Cerebellar cortex (tissue), 1 donor: Measurements from ENCODE around the gene R3HDM2.
"Not testable (repeated sequence)": the region's sequence is repeated elsewhere in the genome, so short reads cannot be mapped to it uniquely, and the experiment has no call there.

Source experiments
- DNase-seq: peaks from one replicate; pipeline ENCODE4 v3.0.0-alpha.2; 2015; ENCODE audit warnings: low spot score

Gene R3HDM2

GRCh38 chr12:57426948-57427347, 3.9 kb downstream of the R3HDM2 start:
- DNase-seq, result not testable (repeated sequence)

- DNase-seq, result no peak
Measured at GRCh38 chr12:57420482-57420881, 10.4 kb downstream of the R3HDM2 start.

- no peak for DNase-seq
Measured at GRCh38 chr12:57419495-57419894, 11.3 kb downstream of the R3HDM2 start.

GRCh38 chr12:57418255-57418654, 12.6 kb downstream of the R3HDM2 start:
- DNase-seq, result no peak

- DNase-seq, result no peak
Measured at GRCh38 chr12:57416039-57416996, 14.5 kb downstream of the R3HDM2 start.

- DNase-seq, result no peak
Measured at GRCh38 chr12:57415088-57415487, 15.8 kb downstream of the R3HDM2 start.

GRCh38 chr12:57414160-57414559, 16.7 kb downstream of the R3HDM2 start:
- DNase-seq, result not testable (repeated sequence)

- no peak for DNase-seq
Measured at GRCh38 chr12:57410534-57410933, 20.3 kb downstream of the R3HDM2 start.

GRCh38 chr12:57404966-57405640, 25.7 kb downstream of the R3HDM2 start:
- DNase-seq, result no peak

- DNase-seq, result not testable (repeated sequence)
Measured at GRCh38 chr12:57402156-57402555, 28.7 kb downstream of the R3HDM2 start.

- DNase-seq, result peak; percentile 16
Measured at GRCh38 chr12:57401165-57401564, 29.7 kb downstream of the R3HDM2 start.

GRCh38 chr12:57399718-57400463, 31.0 kb downstream of the R3HDM2 start:
- not testable (repeated sequence) for DNase-seq

- no peak for DNase-seq
Measured at GRCh38 chr12:57397441-57397840, 33.4 kb downstream of the R3HDM2 start.

- no peak for DNase-seq
Measured at GRCh38 chr12:57395121-57395520, 35.7 kb downstream of the R3HDM2 start.

GRCh38 chr12:57390174-57390573, 40.7 kb downstream of the R3HDM2 start:
- no peak for DNase-seq

GRCh38 chr12:57389033-57389432, 41.8 kb downstream of the R3HDM2 start:
- no peak for DNase-seq

GRCh38 chr12:57388425-57388824, 42.4 kb downstream of the R3HDM2 start:
- no peak for DNase-seq

- no peak for DNase-seq
Measured at GRCh38 chr12:57386187-57386720, 44.6 kb downstream of the R3HDM2 start.

GRCh38 chr12:57385586-57385985, 45.3 kb downstream of the R3HDM2 start:
- DNase-seq, result no peak

GRCh38 chr12:57384478-57384877, 46.4 kb downstream of the R3HDM2 start:
- DNase-seq, result no peak

GRCh38 chr12:57381693-57382220, 49.1 kb downstream of the R3HDM2 start:
- no peak for DNase-seq

GRCh38 chr12:57380300-57380699, 50.5 kb downstream of the R3HDM2 start:
- DNase-seq, result no peak
